IMR-90 (cell line): Measurements from ENCODE around the gene WASF1. TPM values are rescaled to one million over a fixed set of nuclear protein-coding genes. Genes with fewer than 3 reads are reported as not detected.
"Not testable (repeated sequence)": the region's sequence is repeated elsewhere in the genome, so short reads cannot be mapped to it uniquely, and the experiment has no call there.

Experiments used
- ATAC-seq: fragments of 200-7000 bp; cut with Tn5 transposase; 2 replicates; pipeline ENCODE4 v1.9.1; 2020; ENCODE audit warnings: low read depth, mild to moderate bottlenecking, moderate library complexity
- BruUV-seq: library from RNA; stranded (reverse); fragments of 400-500 nt; replicated peaks from 2 replicates; lab custom pipeline; 2021; lab: Mats Ljungman, UMichigan
- CTCF ChIA-PET: fragments of 300-600 bp; formaldehyde crosslinking; extraction: SDS; loops from one replicate; lab custom pipeline; 2021; ENCODE audit warnings: antibody characterized with exemption; lab: Yijun Ruan, JAX
- POLR2A ChIA-PET: fragments of 300-600 bp; sonication (Branson Sonifier 250); formaldehyde crosslinking; loops from one replicate; lab custom pipeline; 2022; ENCODE audit warnings: antibody characterized with exemption; ENCODE audit not compliant: unreplicated experiment; lab: Charles Lee
- DNase-seq: peaks from one replicate; pipeline ENCODE4 v3.0.0; 2013
- H2AFZ ChIP-seq: replicated peaks from 2 replicates; pipeline ENCODE3; 2013; ENCODE audit warnings: low read length, mild to moderate bottlenecking; ENCODE audit not compliant: poor library complexity
- H2AK5ac ChIP-seq: 2 replicates; pipeline ENCODE4 v1.6.1; 2013; ENCODE audit warnings: low read depth, low read length, inconsistent platforms
- H2AK9ac ChIP-seq: replicated peaks from 2 replicates; pipeline ENCODE3; 2013; ENCODE audit warnings: mild to moderate bottlenecking, low read depth, low read length, moderate library complexity; ENCODE audit not compliant: poor library complexity
- H2BK120ac ChIP-seq: 2 replicates; pipeline ENCODE4 v1.6.1; 2013; ENCODE audit warnings: low read depth, low read length, inconsistent platforms
- H2BK15ac ChIP-seq: 3 replicates; pipeline ENCODE4 v1.6.1; 2013; ENCODE audit warnings: low read depth, low read length, inconsistent platforms
- H2BK20ac ChIP-seq: 2 replicates; pipeline ENCODE4 v1.6.1; 2013; ENCODE audit warnings: low read depth, mild to moderate bottlenecking, inconsistent platforms, low read length, moderate library complexity
- H2BK5ac ChIP-seq: 2 replicates; pipeline ENCODE4 v1.6.1; 2013; ENCODE audit warnings: mild to moderate bottlenecking, low read depth, low read length, inconsistent platforms; ENCODE audit not compliant: poor library complexity, severe bottlenecking
- H3K14ac ChIP-seq: replicated peaks from 2 replicates; pipeline ENCODE4 v1.6.1; 2013; ENCODE audit warnings: low read depth, low read length, inconsistent platforms
- H3K18ac ChIP-seq: 2 replicates; pipeline ENCODE4 v1.6.1; 2013; ENCODE audit warnings: low read depth, low read length, control low read depth
- H3K23ac ChIP-seq: 2 replicates; pipeline ENCODE4 v1.6.1; 2013; ENCODE audit warnings: low read depth, low read length, inconsistent platforms
- H3K27ac ChIP-seq: 2 replicates; pipeline ENCODE4 v1.5.1; 2013; ENCODE audit warnings: mild to moderate bottlenecking, control low read depth, low read length; ENCODE audit not compliant: insufficient read depth
- H3K27me3 ChIP-seq: 2 replicates; pipeline ENCODE4 v1.6.1; 2013; ENCODE audit warnings: low read length; ENCODE audit not compliant: control insufficient read depth, insufficient read depth
- H3K36me3 ChIP-seq: 2 replicates; pipeline ENCODE4 v1.6.1; 2013; ENCODE audit warnings: low read length, mixed read lengths; ENCODE audit not compliant: control insufficient read depth, insufficient read depth
- H3K4ac ChIP-seq: 2 replicates; pipeline ENCODE4 v1.6.1; 2013; ENCODE audit warnings: low read depth, low read length, inconsistent platforms
- H3K4me1 ChIP-seq: 2 replicates; pipeline ENCODE4 v1.6.1; 2013; ENCODE audit warnings: low read length, mixed read lengths; ENCODE audit not compliant: control insufficient read depth, insufficient read depth
- H3K4me2 ChIP-seq: 2 replicates; pipeline ENCODE4 v1.6.1; 2013; ENCODE audit warnings: low read depth, mild to moderate bottlenecking, control low read depth, low read length, moderate library complexity
- H3K4me3 ChIP-seq: 2 replicates; pipeline ENCODE4 v1.5.1; 2013; ENCODE audit warnings: low read depth, mild to moderate bottlenecking, control low read depth, low read length, moderate library complexity; ENCODE audit not compliant: insufficient read depth
- H3K56ac ChIP-seq: 2 replicates; pipeline ENCODE4 v1.6.1; 2013; ENCODE audit warnings: low read length, inconsistent platforms; ENCODE audit not compliant: insufficient read depth; ENCODE audit errors: extremely low read depth
- H3K79me1 ChIP-seq, 2 experiments: 2 replicates each; pipeline ENCODE4 v1.6.1; 2013; ENCODE audit warnings: low read length in 2 of 2, inconsistent platforms in 1 of 2, low read depth in 1 of 2
- H3K9ac ChIP-seq: 2 replicates; pipeline ENCODE4 v1.6.1; 2013; ENCODE audit warnings: low read depth, low read length, control low read depth
- H3K9me1 ChIP-seq: 2 replicates; pipeline ENCODE4 v1.6.1; 2013; ENCODE audit warnings: low read length, inconsistent platforms; ENCODE audit not compliant: insufficient read depth
- H3K9me3 ChIP-seq: 2 replicates; pipeline ENCODE4 v1.6.1; 2013; ENCODE audit warnings: low read length; ENCODE audit not compliant: control insufficient read depth, insufficient read depth
- H4K20me1 ChIP-seq: 2 replicates; pipeline ENCODE4 v1.6.1; 2013; ENCODE audit warnings: low read length, inconsistent platforms; ENCODE audit not compliant: insufficient read depth
- H4K5ac ChIP-seq: 2 replicates; pipeline ENCODE4 v1.6.1; 2013; ENCODE audit warnings: mild to moderate bottlenecking, low read depth, low read length, control low read depth
- H4K8ac ChIP-seq, 2 experiments: 2 replicates each; pipeline ENCODE4 v1.6.1; 2013; ENCODE audit warnings: low read depth in 2 of 2, low read length in 2 of 2, control low read depth in 1 of 2, inconsistent platforms in 1 of 2
- H4K91ac ChIP-seq: 2 replicates; pipeline ENCODE4 v1.6.1; 2013; ENCODE audit warnings: low read depth, low read length, inconsistent platforms; ENCODE audit not compliant: insufficient read depth
- WGBS, 2 experiments: methylation state at CpG; one replicate each; pipeline versions ENCODE4 v1.1.5 to v1.1.7; 2013; ENCODE audit warnings: missing lambda C conversion rate in 2 of 2; ENCODE audit not compliant: insufficient read length in 1 of 2; ENCODE audit errors: extremely low coverage in 2 of 2; 5-methylcytosine and 5-hydroxymethylcytosine counted together
- dilution Hi-C: fragments of 300-500 bp; cut with HindIII; formaldehyde crosslinking; loops from one replicate; pipeline ENCODE4 v1.14.3; 2018; ENCODE audit warnings: low sequenced_read_pairs; ENCODE audit not compliant: unreplicated experiment
- in situ Hi-C: fragments of 300-500 bp; cut with MboI; formaldehyde crosslinking; loops from 3 replicates; pipeline ENCODE4 v1.14.3; 2019; ENCODE audit warnings: low sequenced_read_pairs, inconsistent platforms, mixed read lengths
- intact Hi-C: fragments of 100-400 bp; cut with micrococcal nuclease; formaldehyde crosslinking; loops from 2 replicates; pipeline ENCODE4 v1.10.0; 2022
- polyA plus RNA-seq, 3 experiments: library from polyadenylated mRNA; depleted of rRNA; stranded (reverse); fragments of >200 nt; gene quantifications; 2 replicates each; pipeline ENCODE4 v1.2.3, GENCODE V29; 2012; ENCODE audit warnings: low replicate concordance in 1 of 3
- total RNA-seq: library from RNA; depleted of rRNA; stranded (reverse); fragments of >200 nt; gene quantifications from 2 replicates; pipeline ENCODE4 v1.2.3, GENCODE V29; 2012

Gene WASF1
- total and polyA plus RNA-seq, 2 of the 4 experiments (the other 2 are of a cell fraction) = 3.0 to 17.3 TPM

DNA sequence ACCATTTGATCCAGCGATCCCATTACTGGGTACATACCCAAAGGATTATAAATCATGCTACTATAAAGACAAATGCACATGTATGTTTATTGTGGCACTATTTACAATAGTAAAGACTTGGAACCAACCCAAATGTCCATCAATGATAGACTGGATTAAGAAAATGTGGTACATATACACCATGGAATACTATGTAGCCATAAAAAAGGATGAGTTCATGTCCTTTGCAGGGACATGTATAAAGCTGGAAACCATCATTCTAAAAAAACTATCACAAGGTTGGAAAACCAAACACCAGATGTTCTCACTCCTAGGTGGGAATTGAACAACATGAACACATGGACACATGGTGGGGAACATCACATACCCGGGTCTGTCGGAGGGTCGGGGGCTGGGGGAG is 57.8 kb downstream of the WASF1 start:
- H2BK20ac ChIP-seq, H3K27ac ChIP-seq, DNase-seq, POLR2A ChIA-PET, in situ Hi-C loops, H2BK120ac ChIP-seq, H3K23ac ChIP-seq, H3K9ac ChIP-seq, dilution Hi-C loops, H2BK5ac ChIP-seq, H3K18ac ChIP-seq, H3K56ac ChIP-seq, H4K91ac ChIP-seq, H3K9me3 ChIP-seq, H3K9me1 ChIP-seq, H3K36me3 ChIP-seq, H3K4me1 ChIP-seq, H2AK9ac ChIP-seq, H2BK15ac ChIP-seq, H2AK5ac ChIP-seq, H2AFZ ChIP-seq, ATAC-seq, BruUV-seq, CTCF ChIA-PET, H3K4me3 ChIP-seq, H3K14ac ChIP-seq, H3K4ac ChIP-seq, H4K8ac ChIP-seq, H4K20me1 ChIP-seq, H4K5ac ChIP-seq, H3K79me1 ChIP-seq, intact Hi-C loops, H3K27me3 ChIP-seq, H3K4me2 ChIP-seq: not testable (repeated sequence)
- no CpG with 5 or more reads among the region's 4 CpGs for WGBS, 2 experiments
